ENCODE measurements around the gene MAN2C1.
"Not testable (repeated sequence)": the region's sequence is repeated elsewhere in the genome, so short reads cannot be mapped to it uniquely, and the experiment has no call there.

The MAN2C1 gene

GRCh38 chr15:75327005-75327404 lies 41.4 kb downstream of the MAN2C1 start:
- Histone ChIP-seq H2BK5ac (ENCODE audit: low read length) (no peak overlapping the region), H2BK120ac (ENCODE audit: low read depth, low read length) (no peak overlapping the region), H3K4me1 (ENCODE audit: control insufficient read depth in 2 of 2, insufficient read depth in 1 of 2, low read depth in 1 of 2, low read length in 2 of 2) (no peaks in the 10 kb centered on the region), H3K4me2 (ENCODE audit: insufficient read depth, low read length, poor library complexity, severe bottlenecking) (no peak overlapping the region), H3K23ac (ENCODE audit: low read depth, low read length, poor library complexity) (peak overlapping the region; percentile 65), H4K91ac (ENCODE audit: low read depth, low read length, poor library complexity) (no peak overlapping the region), H2AFZ (ENCODE audit: low read length) (no peak overlapping the region), H2BK12ac (ENCODE audit: low read length) (no peak overlapping the region), H3K36me3 (replicated peaks in 1 of 2; ENCODE audit: control insufficient read depth in 2 of 2, insufficient read depth in 2 of 2, low read length in 2 of 2) (no peaks in the 10 kb centered on the region), H3K4ac (ENCODE audit: low read length) (no peak overlapping the region), H3K9ac (ENCODE audit: low read depth, low read length, poor library complexity) (peak overlapping the region; percentile 60), H3K9me3 (replicated peaks in 1 of 2; ENCODE audit: control insufficient read depth in 2 of 2, insufficient read depth in 1 of 2, low read depth in 1 of 2, low read length in 2 of 2) (no peaks in the 10 kb centered on the region), H2BK15ac (ENCODE audit: low read length) (no peak overlapping the region), H4K8ac (ENCODE audit: low read depth, low read length) (no peak overlapping the region), H3K14ac (ENCODE audit: low read length) (peak overlapping the region; percentile 38), H3K18ac (ENCODE audit: low read length) (no peak overlapping the region), H3K79me1 (ENCODE audit: low read depth, low read length) (no peaks in the 10 kb centered on the region), H2AK5ac (ENCODE audit: low read depth, low read length) (peak overlapping the region; percentile 56), H3K4me3 (ENCODE audit: low read length in 2 of 2) (no peak overlapping the region), H3K27me3 (ENCODE audit: control insufficient read depth in 3 of 3, insufficient read depth in 3 of 3, low read depth in 1 of 3, low read length in 3 of 3) (peaks cover 0 to 17% (median 0%) of the 10 kb centered on the region in 3 experiments), H3K27ac (replicated peaks; ENCODE audit: low read length) (no peak overlapping the region)
- DNase-seq (ENCODE audit: low spot score), result no peak
- no CpG with 5 or more reads among the region's 4 CpGs for WGBS, 2 donors (ENCODE audit: extremely low coverage in 2 of 2, insufficient read length in 2 of 2, insufficient replicate concordance in 1 of 2)

GRCh38 chr15:75325922-75326321 lies 42.5 kb downstream of the MAN2C1 start:
- no CpG with 5 or more reads among the region's 4 CpGs for WGBS, 2 donors (ENCODE audit: extremely low coverage in 2 of 2, insufficient read length in 2 of 2, insufficient replicate concordance in 1 of 2)
- H3K23ac ChIP-seq (ENCODE audit: low read depth, low read length, poor library complexity), result no peak overlapping the region
- H2BK120ac ChIP-seq (ENCODE audit: low read depth, low read length), result no peak overlapping the region
- no peak for DNase-seq (ENCODE audit: low spot score)
- H3K4me2 ChIP-seq (ENCODE audit: insufficient read depth, low read length, poor library complexity, severe bottlenecking), result no peak overlapping the region
- no peak overlapping the region for H3K4ac ChIP-seq (ENCODE audit: low read length)
- no peak overlapping the region for H2AFZ ChIP-seq (ENCODE audit: low read length)
- H2AK5ac ChIP-seq (ENCODE audit: low read depth, low read length), result no peak overlapping the region
- H3K27me3 ChIP-seq (ENCODE audit: control insufficient read depth in 3 of 3, insufficient read depth in 3 of 3, low read depth in 1 of 3, low read length in 3 of 3), result peaks cover 0 to 14% (median 0%) of the 10 kb centered on the region in 3 experiments
- no peak overlapping the region for H3K14ac ChIP-seq (ENCODE audit: low read length)
- no peaks in the 10 kb centered on the region for H3K9me3 ChIP-seq (replicated peaks in 1 of 2; ENCODE audit: control insufficient read depth in 2 of 2, insufficient read depth in 1 of 2, low read depth in 1 of 2, low read length in 2 of 2)
- no peak overlapping the region for H2BK5ac ChIP-seq (ENCODE audit: low read length)
- no peak overlapping the region for H4K8ac ChIP-seq (ENCODE audit: low read depth, low read length)
- no peak overlapping the region for H3K4me3 ChIP-seq (ENCODE audit: low read length in 2 of 2)
- H3K79me1 ChIP-seq (ENCODE audit: low read depth, low read length), result no peaks in the 10 kb centered on the region
- H2BK12ac ChIP-seq (ENCODE audit: low read length), result no peak overlapping the region
- H3K27ac ChIP-seq (replicated peaks; ENCODE audit: low read length), result no peak overlapping the region
- H3K18ac ChIP-seq (ENCODE audit: low read length), result no peak overlapping the region
- no peak overlapping the region for H4K91ac ChIP-seq (ENCODE audit: low read depth, low read length, poor library complexity)
- H3K36me3 ChIP-seq (replicated peaks in 1 of 2; ENCODE audit: control insufficient read depth in 2 of 2, insufficient read depth in 2 of 2, low read length in 2 of 2), result no peaks in the 10 kb centered on the region
- no peak overlapping the region for H3K9ac ChIP-seq (ENCODE audit: low read depth, low read length, poor library complexity)
- H3K4me1 ChIP-seq (ENCODE audit: control insufficient read depth in 2 of 2, insufficient read depth in 1 of 2, low read depth in 1 of 2, low read length in 2 of 2), result no peaks in the 10 kb centered on the region
- no peak overlapping the region for H2BK15ac ChIP-seq (ENCODE audit: low read length)

- no peak overlapping the region for H2AFZ ChIP-seq (ENCODE audit: low read length)
- H3K14ac ChIP-seq (ENCODE audit: low read length), result no peak overlapping the region
- H2BK5ac ChIP-seq (ENCODE audit: low read length), result no peak overlapping the region
- H3K9me3 ChIP-seq (replicated peaks in 1 of 2; ENCODE audit: control insufficient read depth in 2 of 2, insufficient read depth in 1 of 2, low read depth in 1 of 2, low read length in 2 of 2), result no peaks in the 10 kb centered on the region
- no peak overlapping the region for H3K4ac ChIP-seq (ENCODE audit: low read length)
- no peak overlapping the region for H4K91ac ChIP-seq (ENCODE audit: low read depth, low read length, poor library complexity)
- H2AK5ac ChIP-seq (ENCODE audit: low read depth, low read length), result no peak overlapping the region
- no peak overlapping the region for H2BK12ac ChIP-seq (ENCODE audit: low read length)
- 100% methylated on average over 4 to 5 of the region's 6 CpGs for WGBS, 2 donors (ENCODE audit: extremely low coverage in 2 of 2, insufficient read length in 2 of 2, insufficient replicate concordance in 1 of 2)
- H3K27ac ChIP-seq (replicated peaks; ENCODE audit: low read length), result no peak overlapping the region
- no peak overlapping the region for H3K23ac ChIP-seq (ENCODE audit: low read depth, low read length, poor library complexity)
- no peak overlapping the region for H3K4me2 ChIP-seq (ENCODE audit: insufficient read depth, low read length, poor library complexity, severe bottlenecking)
- no peak overlapping the region for H3K9ac ChIP-seq (ENCODE audit: low read depth, low read length, poor library complexity)
- H4K8ac ChIP-seq (ENCODE audit: low read depth, low read length), result no peak overlapping the region
- H2BK120ac ChIP-seq (ENCODE audit: low read depth, low read length), result no peak overlapping the region
- H3K4me3 ChIP-seq (ENCODE audit: low read length in 2 of 2), result no peak overlapping the region
- peaks cover 0 to 3% (median 0%) of the 10 kb centered on the region in 3 experiments for H3K27me3 ChIP-seq (ENCODE audit: control insufficient read depth in 3 of 3, insufficient read depth in 3 of 3, low read depth in 1 of 3, low read length in 3 of 3)
- no peak for DNase-seq (ENCODE audit: low spot score)
- no peaks in the 10 kb centered on the region for H3K36me3 ChIP-seq (replicated peaks in 1 of 2; ENCODE audit: control insufficient read depth in 2 of 2, insufficient read depth in 2 of 2, low read length in 2 of 2)
- H3K79me1 ChIP-seq (ENCODE audit: low read depth, low read length), result no peaks in the 10 kb centered on the region
- H2BK15ac ChIP-seq (ENCODE audit: low read length), result no peak overlapping the region
- no peaks in the 10 kb centered on the region for H3K4me1 ChIP-seq (ENCODE audit: control insufficient read depth in 2 of 2, insufficient read depth in 1 of 2, low read depth in 1 of 2, low read length in 2 of 2)
- H3K18ac ChIP-seq (ENCODE audit: low read length), result no peak overlapping the region
Measured at GRCh38 chr15:75321711-75322110, 46.7 kb downstream of the MAN2C1 start.

- H4K8ac ChIP-seq (ENCODE audit: low read depth, low read length); H3K4me2 ChIP-seq (ENCODE audit: insufficient read depth, low read length, poor library complexity, severe bottlenecking); H3K36me3 ChIP-seq (replicated peaks in 1 of 2; ENCODE audit: control insufficient read depth in 2 of 2, insufficient read depth in 2 of 2, low read length in 2 of 2); H3K27ac ChIP-seq (replicated peaks; ENCODE audit: low read length); H3K79me1 ChIP-seq (ENCODE audit: low read depth, low read length); H3K27me3 ChIP-seq (ENCODE audit: control insufficient read depth in 3 of 3, insufficient read depth in 3 of 3, low read depth in 1 of 3, low read length in 3 of 3); H2AFZ ChIP-seq (ENCODE audit: low read length); H3K4ac ChIP-seq (ENCODE audit: low read length); H2BK12ac ChIP-seq (ENCODE audit: low read length); H3K9me3 ChIP-seq (replicated peaks in 1 of 2; ENCODE audit: control insufficient read depth in 2 of 2, insufficient read depth in 1 of 2, low read depth in 1 of 2, low read length in 2 of 2); H3K14ac ChIP-seq (ENCODE audit: low read length); H3K4me3 ChIP-seq (ENCODE audit: low read length in 2 of 2); H3K9ac ChIP-seq (ENCODE audit: low read depth, low read length, poor library complexity); H3K23ac ChIP-seq (ENCODE audit: low read depth, low read length, poor library complexity); H3K4me1 ChIP-seq (ENCODE audit: control insufficient read depth in 2 of 2, insufficient read depth in 1 of 2, low read depth in 1 of 2, low read length in 2 of 2); H4K91ac ChIP-seq (ENCODE audit: low read depth, low read length, poor library complexity); H2BK120ac ChIP-seq (ENCODE audit: low read depth, low read length); DNase-seq (ENCODE audit: low spot score); H3K18ac ChIP-seq (ENCODE audit: low read length); H2BK5ac ChIP-seq (ENCODE audit: low read length); H2AK5ac ChIP-seq (ENCODE audit: low read depth, low read length); H2BK15ac ChIP-seq (ENCODE audit: low read length): not testable (repeated sequence)
- WGBS, 2 donors (ENCODE audit: extremely low coverage in 2 of 2, insufficient read length in 2 of 2, insufficient replicate concordance in 1 of 2), result no CpG with 5 or more reads among the region's 5 CpGs
Measured at GRCh38 chr15:75319231-75319897, 49.0 kb downstream of the MAN2C1 start.

Measured in neuronal stem cell (in vitro differentiated cells).